Tibial nerve (tissue), 3 donors: Measurements from ENCODE around the gene UBE3D.

Experiments
- POLR2A ChIP-seq, 2 donors: fragments of 450-650 bp; IDR thresholded peaks; one replicate each; pipeline ENCODE4 v1.6.1; 2017; ENCODE audit warnings: antibody characterized with exemption in 2 of 2, mild to moderate bottlenecking in 2 of 2, moderate library complexity in 2 of 2
- TF ChIP-seq, protein P1 (sequence below), 5 experiments: fragments of 200-600 bp in 3 of 5; fragments of 450-650 bp in 2 of 5; sonication (generic) in 3 of 5; IDR thresholded peaks; one replicate each; pipeline ENCODE4 v1.5.1; 2016 to 2019; ENCODE audit warnings: antibody characterized with exemption in 5 of 5, mild to moderate bottlenecking in 3 of 5, moderate library complexity in 2 of 5

GRCh38 chr6:83092756-83093399, 27.2 kb upstream of the UBE3D start:
- TF ChIP-seq POLR2A (IDR thresholded peaks at IDR 0.05), result no peak
- TF ChIP-seq, protein P1, sequence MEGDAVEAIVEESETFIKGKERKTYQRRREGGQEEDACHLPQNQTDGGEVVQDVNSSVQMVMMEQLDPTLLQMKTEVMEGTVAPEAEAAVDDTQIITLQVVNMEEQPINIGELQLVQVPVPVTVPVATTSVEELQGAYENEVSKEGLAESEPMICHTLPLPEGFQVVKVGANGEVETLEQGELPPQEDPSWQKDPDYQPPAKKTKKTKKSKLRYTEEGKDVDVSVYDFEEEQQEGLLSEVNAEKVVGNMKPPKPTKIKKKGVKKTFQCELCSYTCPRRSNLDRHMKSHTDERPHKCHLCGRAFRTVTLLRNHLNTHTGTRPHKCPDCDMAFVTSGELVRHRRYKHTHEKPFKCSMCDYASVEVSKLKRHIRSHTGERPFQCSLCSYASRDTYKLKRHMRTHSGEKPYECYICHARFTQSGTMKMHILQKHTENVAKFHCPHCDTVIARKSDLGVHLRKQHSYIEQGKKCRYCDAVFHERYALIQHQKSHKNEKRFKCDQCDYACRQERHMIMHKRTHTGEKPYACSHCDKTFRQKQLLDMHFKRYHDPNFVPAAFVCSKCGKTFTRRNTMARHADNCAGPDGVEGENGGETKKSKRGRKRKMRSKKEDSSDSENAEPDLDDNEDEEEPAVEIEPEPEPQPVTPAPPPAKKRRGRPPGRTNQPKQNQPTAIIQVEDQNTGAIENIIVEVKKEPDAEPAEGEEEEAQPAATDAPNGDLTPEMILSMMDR (IDR thresholded peaks at IDR 0.05), result no peak
